Retinal pigment epithelial cell (primary cell): ENCODE results near the gene DMGDH.

Source experiments
- DNase-seq: peaks from one replicate; pipeline ENCODE4 v3.0.0-alpha.2; 2010; ENCODE audit warnings: low read depth
- H3K4me3 ChIP-seq: 2 replicates; pipeline ENCODE4 v1.5.1; 2011; ENCODE audit warnings: mild to moderate bottlenecking, low read length, control low read depth, moderate library complexity
- TF ChIP-seq, protein P1 (sequence below): conservative IDR thresholded peaks from 2 replicates; pipeline ENCODE4 v1.5.1; 2011; ENCODE audit warnings: low read depth, low read length, control low read depth, inconsistent platforms

DMGDH gene

DNA sequence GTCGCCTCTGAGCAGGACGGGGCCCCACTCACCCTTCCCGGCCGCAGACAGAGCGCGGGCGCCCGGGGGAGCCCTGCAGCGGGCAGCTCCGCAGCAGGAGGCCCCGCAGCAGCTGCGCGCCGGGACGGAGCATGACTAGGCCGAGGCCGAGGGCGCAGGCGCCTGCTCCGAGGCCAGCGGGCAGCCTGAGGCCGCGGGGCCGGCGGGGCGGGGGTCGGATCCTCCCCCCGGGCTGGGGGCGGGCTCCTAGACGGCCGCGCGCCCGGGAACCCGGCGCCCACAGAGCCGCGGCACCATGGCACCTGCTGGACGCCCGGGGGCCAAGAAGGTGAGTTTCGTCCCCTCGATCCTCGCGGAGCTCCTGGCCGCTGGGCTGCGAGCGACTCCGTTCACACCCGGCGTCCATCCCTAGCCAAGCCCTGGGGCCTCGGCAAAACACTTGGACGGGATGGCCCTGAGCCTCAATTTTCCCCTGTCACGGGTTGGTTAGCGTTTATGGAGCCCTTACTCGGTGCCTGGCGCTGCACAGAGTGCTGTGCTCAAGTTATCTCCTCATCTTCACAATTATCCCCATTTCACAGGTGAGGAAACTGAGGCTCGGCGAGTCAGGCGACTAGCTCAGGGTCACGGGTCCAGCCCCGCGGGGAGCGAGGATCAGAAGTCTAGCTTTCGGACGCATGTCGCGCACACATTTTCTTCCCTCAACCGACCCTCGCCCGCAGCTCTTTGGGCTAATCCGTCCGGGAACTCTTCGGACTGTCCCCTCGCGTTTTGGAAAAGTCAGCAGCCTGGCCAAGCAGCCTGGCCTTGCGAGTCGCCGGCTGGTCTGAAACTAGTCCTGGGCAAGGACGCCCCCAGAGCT lies at the start of gene DMGDH, which contains the start of gene BHMT2:
Gene DMGDH (minus strand): TSS at position 187 of the 862 bp plus-strand sequence. CDS start 54 bp downstream, at position 133.
Gene BHMT2 (plus strand): TSS at position 280 of the 862 bp plus-strand sequence. CDS start 16 bp downstream, at position 296.
- DNase-seq: no peak
- peak within 1 kb of the TSS; percentile 44 for H3K4me3 ChIP-seq
- TF ChIP-seq, protein P1, sequence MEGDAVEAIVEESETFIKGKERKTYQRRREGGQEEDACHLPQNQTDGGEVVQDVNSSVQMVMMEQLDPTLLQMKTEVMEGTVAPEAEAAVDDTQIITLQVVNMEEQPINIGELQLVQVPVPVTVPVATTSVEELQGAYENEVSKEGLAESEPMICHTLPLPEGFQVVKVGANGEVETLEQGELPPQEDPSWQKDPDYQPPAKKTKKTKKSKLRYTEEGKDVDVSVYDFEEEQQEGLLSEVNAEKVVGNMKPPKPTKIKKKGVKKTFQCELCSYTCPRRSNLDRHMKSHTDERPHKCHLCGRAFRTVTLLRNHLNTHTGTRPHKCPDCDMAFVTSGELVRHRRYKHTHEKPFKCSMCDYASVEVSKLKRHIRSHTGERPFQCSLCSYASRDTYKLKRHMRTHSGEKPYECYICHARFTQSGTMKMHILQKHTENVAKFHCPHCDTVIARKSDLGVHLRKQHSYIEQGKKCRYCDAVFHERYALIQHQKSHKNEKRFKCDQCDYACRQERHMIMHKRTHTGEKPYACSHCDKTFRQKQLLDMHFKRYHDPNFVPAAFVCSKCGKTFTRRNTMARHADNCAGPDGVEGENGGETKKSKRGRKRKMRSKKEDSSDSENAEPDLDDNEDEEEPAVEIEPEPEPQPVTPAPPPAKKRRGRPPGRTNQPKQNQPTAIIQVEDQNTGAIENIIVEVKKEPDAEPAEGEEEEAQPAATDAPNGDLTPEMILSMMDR: no peak

DNA sequence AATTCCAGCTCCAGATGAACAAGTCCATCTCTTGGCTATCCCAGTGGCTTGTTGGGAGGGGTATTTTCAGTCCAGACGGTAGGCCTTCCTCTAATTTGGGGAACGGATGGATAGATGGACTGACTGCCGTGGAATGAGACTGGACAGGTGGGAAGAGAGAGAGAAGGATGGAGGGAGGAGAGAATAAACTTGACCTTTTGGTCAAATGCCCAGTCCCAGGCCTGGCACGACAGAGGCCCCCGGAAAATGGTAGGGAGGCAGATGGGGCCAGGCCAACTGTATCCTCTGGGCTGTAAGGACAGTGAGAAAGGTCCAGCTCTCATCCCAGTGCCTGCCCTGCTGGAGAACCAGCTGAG lies 43.2 kb upstream of the DMGDH start:
- H3K4me3 ChIP-seq: no peak overlapping the region
- DNase-seq: no peak
- TF ChIP-seq, protein P1: no peak

DNA sequence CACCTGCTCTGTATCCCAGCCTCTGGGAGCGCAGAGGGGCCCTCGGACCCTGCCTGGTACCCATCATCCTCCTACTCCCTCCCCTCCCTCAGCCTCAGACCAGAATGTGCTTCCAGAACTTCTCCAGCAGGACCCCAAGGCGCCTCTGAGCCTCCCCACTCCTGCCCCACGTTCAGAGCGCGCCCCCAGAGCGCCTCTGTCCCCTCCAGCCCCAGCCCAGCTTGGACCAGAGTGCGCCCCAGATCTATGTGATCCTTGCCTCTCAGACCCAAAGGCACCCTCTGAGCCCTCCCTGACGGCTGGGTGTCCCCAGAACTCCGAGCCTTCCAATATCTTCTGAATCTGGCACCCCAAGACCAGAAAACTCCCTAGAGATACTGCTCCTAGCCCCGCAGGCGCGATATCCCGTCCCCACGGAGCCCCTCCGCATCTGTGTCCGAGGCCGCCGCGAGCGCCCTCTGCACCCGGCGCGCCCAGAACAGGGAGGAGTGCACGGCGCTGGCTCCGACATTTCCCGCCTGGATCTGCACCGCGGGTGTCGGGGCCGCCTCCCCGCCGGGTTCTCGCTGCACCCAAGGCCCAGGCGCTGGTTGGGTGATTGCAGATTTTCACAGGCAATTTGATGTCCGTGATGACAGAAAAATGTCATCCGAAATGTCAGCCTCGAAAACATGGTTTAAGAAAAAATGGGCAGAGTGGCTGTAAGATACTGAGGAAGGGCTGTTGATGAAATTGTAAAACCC lies 42.7 kb upstream of the DMGDH start:
- H3K4me3 ChIP-seq: peak overlapping the region; percentile 27
- DNase-seq: no peak
- TF ChIP-seq, protein P1: peak; percentile 4

DNA sequence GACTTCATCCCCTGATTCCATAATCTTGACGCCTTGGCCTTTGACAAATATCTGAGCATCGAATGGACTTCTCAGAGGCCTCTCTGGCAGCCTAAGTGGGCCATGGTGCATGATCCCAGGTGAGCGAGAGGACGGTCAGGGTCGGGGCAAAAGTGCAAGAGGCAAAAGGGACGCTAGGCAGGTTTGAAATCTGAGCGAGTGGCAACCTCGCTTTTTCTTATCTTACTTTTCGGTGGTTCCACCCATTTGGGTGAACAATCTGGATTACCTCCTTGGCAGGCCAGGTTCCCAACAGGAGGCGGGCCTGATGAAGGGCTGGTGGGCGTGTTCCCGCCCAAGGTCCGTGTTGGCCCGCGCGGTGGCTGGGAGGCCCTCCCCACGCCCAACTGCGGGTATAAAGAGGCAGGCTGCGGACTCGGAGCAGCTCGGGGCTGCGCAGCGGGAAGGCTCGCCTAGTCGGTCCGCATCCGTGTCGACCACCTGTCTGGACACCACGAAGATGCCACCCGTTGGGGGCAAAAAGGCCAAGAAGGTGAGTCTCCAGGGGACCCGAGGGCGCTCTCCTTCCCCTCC lies 42.0 kb upstream of the DMGDH start, which contains the start of gene BHMT:
Gene BHMT (plus strand): TSS at position 423 of the 573 bp plus-strand sequence. CDS start 77 bp downstream, at position 500.
- DNase-seq: no peak
- TF ChIP-seq, protein P1: no peak
- peak within 1 kb of the TSS; percentile 27 for H3K4me3 ChIP-seq

DNA sequence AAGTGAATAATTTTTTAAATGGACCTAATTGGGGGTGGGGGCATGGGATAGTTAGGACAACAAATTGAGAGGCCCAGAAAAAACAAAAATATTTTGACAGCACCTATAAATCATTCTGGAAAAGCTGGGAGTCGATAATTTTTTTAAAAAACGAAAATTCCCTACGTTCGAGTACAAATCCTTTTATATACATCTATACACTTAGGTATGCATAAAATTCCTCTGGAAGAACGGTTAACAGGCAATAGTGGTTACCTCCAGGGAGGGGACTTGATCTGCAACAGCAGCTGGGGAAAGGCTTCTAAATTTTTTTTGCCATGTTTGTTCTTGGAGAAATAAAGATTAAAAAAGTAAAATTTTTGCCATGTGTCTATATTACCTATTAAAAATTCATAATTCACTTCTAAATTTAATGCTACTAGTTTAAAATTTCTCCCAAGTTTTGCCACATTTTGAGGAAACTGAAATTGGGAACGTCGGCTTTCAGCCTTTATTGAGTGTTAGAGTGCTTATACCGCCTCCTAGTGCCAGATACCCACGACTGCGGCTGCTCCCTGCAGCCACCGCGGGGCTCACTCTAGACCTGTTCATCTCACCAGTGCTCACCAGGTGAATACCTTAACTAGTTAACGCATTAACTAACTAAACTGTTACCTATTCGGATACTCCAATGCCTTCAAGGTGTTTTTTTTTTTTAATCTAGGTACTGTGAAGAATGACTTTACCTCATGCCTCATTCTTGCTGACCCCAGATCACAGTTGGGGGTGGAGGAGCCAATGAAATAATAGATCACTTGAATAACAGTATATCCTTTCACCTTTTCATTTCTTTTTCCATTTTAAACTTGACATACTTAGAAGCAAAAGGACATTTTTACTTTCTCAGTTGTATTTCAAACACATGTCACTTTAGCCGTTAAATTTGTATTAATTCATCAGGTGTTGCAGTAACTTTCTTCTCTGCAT lies 40.3 kb upstream of the DMGDH start:
- DNase-seq: no peak
- no peak overlapping the region for H3K4me3 ChIP-seq
- TF ChIP-seq, protein P1: peak; percentile 46

DNA sequence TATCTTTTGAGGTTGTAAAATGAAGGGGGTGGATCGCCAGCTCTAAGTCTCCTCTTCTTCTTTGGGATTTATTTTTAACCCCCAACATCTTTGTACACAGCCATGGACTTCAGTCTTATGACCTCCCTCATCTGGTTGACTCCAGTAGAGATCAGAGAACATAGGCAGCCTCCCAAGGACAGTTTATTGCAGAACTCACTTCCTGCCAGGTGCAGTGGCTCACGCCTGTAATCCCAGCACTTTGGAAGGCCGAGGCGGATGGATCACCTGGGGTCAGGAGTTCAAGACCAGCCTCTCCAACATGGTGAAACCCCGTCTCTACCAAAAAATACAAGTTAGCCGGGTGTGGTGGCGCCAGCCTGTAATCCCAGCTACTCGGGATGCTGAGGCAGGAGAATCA lies 39.3 kb upstream of the DMGDH start:
- no peak for DNase-seq
- no peak overlapping the region for H3K4me3 ChIP-seq
- TF ChIP-seq, protein P1: no peak
